H9 (cell line): Measurements from ENCODE around the gene CFHR5. TPM values are rescaled to one million over a fixed set of nuclear protein-coding genes. Genes with fewer than 3 reads are reported as not detected.

Source experiments
- DNase-seq: peaks from one replicate; pipeline ENCODE4 v3.0.0-alpha.2; 2017
- H2AFZ ChIP-seq: one replicate; pipeline ENCODE4 v1.6.1; 2013; ENCODE audit warnings: mild to moderate bottlenecking, low read length, control low read depth, moderate library complexity
- H2AK5ac ChIP-seq: 2 replicates; pipeline ENCODE4 v1.6.1; 2013; ENCODE audit warnings: low read length, control low read depth, mixed read lengths; ENCODE audit not compliant: insufficient read length
- H2BK120ac ChIP-seq: one replicate; pipeline ENCODE4 v1.6.1; 2013; ENCODE audit warnings: low read depth, mild to moderate bottlenecking, low read length, control low read depth, inconsistent platforms; ENCODE audit not compliant: poor library complexity, severe bottlenecking
- H2BK12ac ChIP-seq: 2 replicates; pipeline ENCODE4 v1.6.1; 2013; ENCODE audit warnings: low read length, control low read depth, mixed read lengths, low read depth; ENCODE audit not compliant: insufficient read length
- H2BK15ac ChIP-seq: 2 replicates; pipeline ENCODE4 v1.6.1; 2013; ENCODE audit warnings: low read depth, low read length, control low read depth
- H2BK20ac ChIP-seq: one replicate; pipeline ENCODE4 v1.6.1; 2013; ENCODE audit warnings: low read depth, mild to moderate bottlenecking, low read length, control low read depth, inconsistent platforms; ENCODE audit not compliant: poor library complexity, severe bottlenecking
- H2BK5ac ChIP-seq: 2 replicates; pipeline ENCODE4 v1.6.1; 2013; ENCODE audit warnings: low read length, control low read depth, mixed read lengths; ENCODE audit not compliant: insufficient read length
- H3K14ac ChIP-seq: 2 replicates; pipeline ENCODE4 v1.6.1; 2013; ENCODE audit warnings: low read length, control low read depth; ENCODE audit not compliant: insufficient read depth
- H3K18ac ChIP-seq: 2 replicates; pipeline ENCODE4 v1.6.1; 2013; ENCODE audit warnings: low read depth, mild to moderate bottlenecking, mixed read lengths, low read length, control low read depth; ENCODE audit not compliant: insufficient read length
- H3K23ac ChIP-seq: 2 replicates; pipeline ENCODE4 v1.6.1; 2013; ENCODE audit warnings: low read length, control low read depth, mixed read lengths, low read depth; ENCODE audit not compliant: insufficient read length
- H3K23me2 ChIP-seq: 2 replicates; pipeline ENCODE4 v1.6.1; 2013; ENCODE audit warnings: low read depth, mild to moderate bottlenecking, mixed read lengths, low read length, control low read depth; ENCODE audit not compliant: insufficient read length, poor library complexity, severe bottlenecking
- H3K27ac ChIP-seq: 2 replicates; pipeline ENCODE4 v1.5.1; 2013; ENCODE audit warnings: low read length, control low read depth, mixed read lengths, low read depth; ENCODE audit not compliant: insufficient read length
- H3K27me3 ChIP-seq: 2 replicates; pipeline ENCODE4 v1.6.1; 2013; ENCODE audit warnings: low read length, control low read depth, inconsistent platforms; ENCODE audit not compliant: insufficient read depth
- H3K4ac ChIP-seq: 2 replicates; pipeline ENCODE4 v1.6.1; 2013; ENCODE audit warnings: low read depth, mild to moderate bottlenecking, control low read depth, inconsistent platforms, low read length, moderate library complexity
- H3K4me1 ChIP-seq: 2 replicates; pipeline ENCODE4 v1.6.1; 2013; ENCODE audit warnings: low read length, control low read depth, inconsistent platforms; ENCODE audit not compliant: insufficient read depth
- H3K4me2 ChIP-seq: 2 replicates; pipeline ENCODE4 v1.6.1; 2013; ENCODE audit warnings: low read length, control low read depth, mixed read lengths; ENCODE audit not compliant: insufficient read length, insufficient read depth
- H3K56ac ChIP-seq: 2 replicates; pipeline ENCODE4 v1.6.1; 2013; ENCODE audit warnings: low read depth, mild to moderate bottlenecking, mixed read lengths, low read length, control low read depth; ENCODE audit not compliant: insufficient read length
- H3K79me1 ChIP-seq: 2 replicates; pipeline ENCODE4 v1.6.1; 2013; ENCODE audit warnings: low read depth, mild to moderate bottlenecking, moderate library complexity, low read length, control low read depth, inconsistent platforms; ENCODE audit not compliant: insufficient read depth, poor library complexity, severe bottlenecking
- H3K79me2 ChIP-seq: 2 replicates; pipeline ENCODE4 v1.6.1; 2013; ENCODE audit warnings: low read length, control low read depth, inconsistent platforms; ENCODE audit not compliant: insufficient read depth
- H3K9ac ChIP-seq: 2 replicates; pipeline ENCODE4 v1.6.1; 2013; ENCODE audit warnings: low read length, control low read depth, mixed read lengths; ENCODE audit not compliant: insufficient read length; ENCODE audit errors: extremely low read depth
- H3K9me3 ChIP-seq: one replicate; pipeline ENCODE4 v1.6.1; 2013; ENCODE audit warnings: low read depth, low read length, inconsistent platforms; ENCODE audit not compliant: control insufficient read depth
- H3T11ph ChIP-seq: one replicate; pipeline ENCODE4 v1.6.1; 2013; ENCODE audit warnings: mild to moderate bottlenecking, low read length, control low read depth, inconsistent platforms
- H4K20me1 ChIP-seq: one replicate; pipeline ENCODE4 v1.6.1; 2013; ENCODE audit not compliant: control insufficient read depth, insufficient read length, insufficient read depth
- H4K5ac ChIP-seq: 2 replicates; pipeline ENCODE4 v1.6.1; 2013; ENCODE audit warnings: low read depth, mild to moderate bottlenecking, mixed read lengths, low read length, control low read depth; ENCODE audit not compliant: insufficient read length
- H4K8ac ChIP-seq: replicated peaks from 2 replicates; pipeline ENCODE4 v1.6.1; 2013; ENCODE audit warnings: low read length, control low read depth, mixed read lengths, low read depth; ENCODE audit not compliant: insufficient read length
- H4K91ac ChIP-seq: 2 replicates; pipeline ENCODE4 v1.6.1; 2013; ENCODE audit warnings: low read depth, mild to moderate bottlenecking, moderate library complexity, mixed read lengths, low read length, control low read depth; ENCODE audit not compliant: insufficient read length
- H3K27ac Mint-ChIP-seq, 3 experiments: 2 replicates in 2 of 3; 3 replicates in 1 of 3; pipeline ENCODE4 v1.8.0; 2020 to 2021; ENCODE audit warnings: mixed read lengths in 3 of 3, mild to moderate bottlenecking in 1 of 3, moderate library complexity in 1 of 3
- H3K27me3 Mint-ChIP-seq: 2 replicates; pipeline ENCODE4 v1.8.0; 2021; ENCODE audit warnings: low read depth, mild to moderate bottlenecking, moderate library complexity, mixed read lengths
- H3K36me3 Mint-ChIP-seq, 3 experiments: 2 replicates in 2 of 3; 3 replicates in 1 of 3; pipeline ENCODE4 v1.8.0; 2020 to 2021; ENCODE audit warnings: low read depth in 3 of 3, mixed read lengths in 3 of 3; ENCODE audit not compliant: insufficient read depth in 1 of 3
- H3K4me1 Mint-ChIP-seq, 2 experiments: 2 replicates each; pipeline ENCODE4 v1.8.0; 2020; ENCODE audit warnings: mixed read lengths in 2 of 2
- H3K4me3 Mint-ChIP-seq, 2 experiments: 2 replicates in 1 of 2; 3 replicates in 1 of 2; pipeline ENCODE4 v1.8.0; 2020 to 2021; ENCODE audit warnings: mild to moderate bottlenecking in 2 of 2, mixed read lengths in 2 of 2, moderate library complexity in 1 of 2
- H3K9me3 Mint-ChIP-seq, 2 experiments: 2 replicates in 1 of 2; 3 replicates in 1 of 2; pipeline ENCODE4 v1.8.0; 2020; ENCODE audit warnings: mild to moderate bottlenecking in 2 of 2, mixed read lengths in 2 of 2, moderate library complexity in 1 of 2
- WGBS: extraction: QIAGEN DNeasy Blood & Tissue Kit; methylation state at CpG from one replicate; pipeline ENCODE4 v1.1.7; 2013; ENCODE audit warnings: missing lambda C conversion rate, low lambda C conversion rate, mixed read lengths; ENCODE audit not compliant: insufficient read length; ENCODE audit errors: extremely low coverage; 5-methylcytosine and 5-hydroxymethylcytosine counted together
- total RNA-seq: library from RNA; stranded (reverse); gene quantifications from 2 replicates; pipeline ENCODE4 v1.2.1, GENCODE V29; 2021
- TF ChIP-seq, protein P1 (sequence below): fragments of 200-600 bp; sonication (generic); conservative IDR thresholded peaks from 3 replicates; pipeline ENCODE4 v1.8.0; 2021; ENCODE audit warnings: antibody characterized with exemption, mild to moderate bottlenecking

CFHR5 gene
- total RNA-seq, 1 experiment from 2014 or later = not detected

DNA sequence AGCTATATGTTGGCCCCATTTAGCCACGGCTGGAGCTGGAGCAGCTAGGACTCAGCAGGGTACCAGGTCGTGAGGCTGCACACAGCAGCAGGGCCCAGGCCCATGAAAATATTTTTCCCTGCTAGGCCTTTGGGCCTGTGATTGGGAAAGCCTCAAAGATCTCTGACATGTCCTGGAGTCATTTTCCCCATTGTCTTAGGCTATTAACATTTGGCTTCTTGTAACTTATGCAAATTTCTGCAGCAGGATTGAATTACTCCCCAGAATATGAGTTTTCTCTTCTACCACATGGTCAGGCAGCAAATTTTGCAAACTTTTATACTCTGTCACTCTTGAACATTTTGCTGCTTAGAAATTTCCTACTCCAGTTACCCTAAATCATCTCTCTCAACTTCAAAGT lies 22.6 kb upstream of the CFHR5 start:
- no CpG with 5 or more reads among the region's 2 CpGs for WGBS
- no peak overlapping the region for H2AFZ ChIP-seq
- TF ChIP-seq, protein P1, sequence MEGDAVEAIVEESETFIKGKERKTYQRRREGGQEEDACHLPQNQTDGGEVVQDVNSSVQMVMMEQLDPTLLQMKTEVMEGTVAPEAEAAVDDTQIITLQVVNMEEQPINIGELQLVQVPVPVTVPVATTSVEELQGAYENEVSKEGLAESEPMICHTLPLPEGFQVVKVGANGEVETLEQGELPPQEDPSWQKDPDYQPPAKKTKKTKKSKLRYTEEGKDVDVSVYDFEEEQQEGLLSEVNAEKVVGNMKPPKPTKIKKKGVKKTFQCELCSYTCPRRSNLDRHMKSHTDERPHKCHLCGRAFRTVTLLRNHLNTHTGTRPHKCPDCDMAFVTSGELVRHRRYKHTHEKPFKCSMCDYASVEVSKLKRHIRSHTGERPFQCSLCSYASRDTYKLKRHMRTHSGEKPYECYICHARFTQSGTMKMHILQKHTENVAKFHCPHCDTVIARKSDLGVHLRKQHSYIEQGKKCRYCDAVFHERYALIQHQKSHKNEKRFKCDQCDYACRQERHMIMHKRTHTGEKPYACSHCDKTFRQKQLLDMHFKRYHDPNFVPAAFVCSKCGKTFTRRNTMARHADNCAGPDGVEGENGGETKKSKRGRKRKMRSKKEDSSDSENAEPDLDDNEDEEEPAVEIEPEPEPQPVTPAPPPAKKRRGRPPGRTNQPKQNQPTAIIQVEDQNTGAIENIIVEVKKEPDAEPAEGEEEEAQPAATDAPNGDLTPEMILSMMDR = no peak

More for the DNA sequence above, 22.6 kb upstream of the CFHR5 start:
- no peak overlapping the region for H4K5ac ChIP-seq
- H3K4ac ChIP-seq = no peak overlapping the region
- H4K20me1 ChIP-seq = no peaks in the 10 kb centered on the region
- no peak overlapping the region for H2BK20ac ChIP-seq
- Mint-ChIP-seq H3K27me3 (no peaks in the 10 kb centered on the region), H3K36me3 (no peaks in the 10 kb centered on the region), H3K27ac (no peak overlapping the region), H3K4me3 (no peak overlapping the region), H3K9me3 (no peaks in the 10 kb centered on the region; a peak in 1 of 5 replicates), H3K4me1 (no peaks in the 10 kb centered on the region; a peak in 2 of 4 replicates)
- H3K27me3 ChIP-seq = no peaks in the 10 kb centered on the region
- H4K8ac ChIP-seq = no peak overlapping the region
- H3K9ac ChIP-seq = no peak overlapping the region
- H2BK15ac ChIP-seq = no peak overlapping the region
- H3K18ac ChIP-seq = no peak overlapping the region
- H3K23me2 ChIP-seq = no peaks in the 10 kb centered on the region
- no peak overlapping the region for H2AK5ac ChIP-seq
- H3K79me2 ChIP-seq = no peaks in the 10 kb centered on the region
- no peak overlapping the region for H2BK120ac ChIP-seq
- no peak overlapping the region for H3K56ac ChIP-seq
- H3K23ac ChIP-seq = no peak overlapping the region
- no peak overlapping the region for H3K4me2 ChIP-seq
- no peaks in the 10 kb centered on the region for H3K9me3 ChIP-seq
- no peak overlapping the region for H3K14ac ChIP-seq
- no peaks in the 10 kb centered on the region for H3K4me1 ChIP-seq
- H3T11ph ChIP-seq = no peak overlapping the region
- DNase-seq = no peak
- H4K91ac ChIP-seq = no peak overlapping the region
- no peak overlapping the region for H2BK5ac ChIP-seq
- H2BK12ac ChIP-seq = no peak overlapping the region
- no peak overlapping the region for H3K27ac ChIP-seq
- no peaks in the 10 kb centered on the region for H3K79me1 ChIP-seq
